HK-2 (cell line): Measurements from ENCODE around the gene SMIM8.
"Not testable (repeated sequence)": the region's sequence is repeated elsewhere in the genome, so short reads cannot be mapped to it uniquely, and the experiment has no call there.

ENCODE experiments used
- DNase-seq: peaks from one replicate; pipeline ENCODE4 v3.0.0-alpha.2; 2018; ENCODE audit not compliant: unreplicated experiment

Gene SMIM8

GRCh38 chr6:87322304-87323212 is at the start of gene SMIM8:
Gene SMIM8 (plus strand): TSS chr6:87322588. CDS start chr6:87337032, 14,444 bp downstream.
- peak; percentile 82 for DNase-seq

GRCh38 chr6:87274660-87275274 is 47.6 kb upstream of the SMIM8 start:
- no peak for DNase-seq

- DNase-seq = no peak
Observed at GRCh38 chr6:87276624-87277023, 45.8 kb upstream of the SMIM8 start.

- no peak for DNase-seq
Observed at GRCh38 chr6:87277123-87277522, 45.3 kb upstream of the SMIM8 start.

GRCh38 chr6:87279196-87279595 is 43.2 kb upstream of the SMIM8 start:
- no peak for DNase-seq

- DNase-seq = no peak
Observed at GRCh38 chr6:87281426-87281825, 41.0 kb upstream of the SMIM8 start.

GRCh38 chr6:87282743-87283142 is 39.6 kb upstream of the SMIM8 start:
- DNase-seq = no peak

- no peak for DNase-seq
Observed at GRCh38 chr6:87283461-87283860, 38.9 kb upstream of the SMIM8 start.

GRCh38 chr6:87287251-87287650 is 35.1 kb upstream of the SMIM8 start:
- DNase-seq = no peak

GRCh38 chr6:87289571-87289970 is 32.8 kb upstream of the SMIM8 start:
- DNase-seq = no peak

GRCh38 chr6:87291883-87292282 is 30.5 kb upstream of the SMIM8 start:
- DNase-seq = no peak

GRCh38 chr6:87293526-87293925 is 28.9 kb upstream of the SMIM8 start:
- DNase-seq = no peak

- DNase-seq = no peak
Observed at GRCh38 chr6:87297119-87297518, 25.3 kb upstream of the SMIM8 start.

- not testable (repeated sequence) for DNase-seq
Observed at GRCh38 chr6:87301277-87301676, 21.1 kb upstream of the SMIM8 start.

- DNase-seq = no peak
Observed at GRCh38 chr6:87308970-87309369, 13.4 kb upstream of the SMIM8 start.

- no peak for DNase-seq
Observed at GRCh38 chr6:87312860-87313259, 9.5 kb upstream of the SMIM8 start.

- no peak for DNase-seq
Observed at GRCh38 chr6:87315071-87315470, 7.3 kb upstream of the SMIM8 start.

GRCh38 chr6:87319271-87319987 is 3.0 kb upstream of the SMIM8 start:
- no peak for DNase-seq

- not testable (repeated sequence) for DNase-seq
Observed at GRCh38 chr6:87323880-87324279, 1.5 kb downstream of the SMIM8 start.

GRCh38 chr6:87330961-87331360 is 8.6 kb downstream of the SMIM8 start:
- DNase-seq = no peak

- no peak for DNase-seq
Observed at GRCh38 chr6:87333033-87333432, 10.6 kb downstream of the SMIM8 start.

GRCh38 chr6:87333591-87334181 is 11.3 kb downstream of the SMIM8 start:
- DNase-seq = no peak
